Lower leg skin (tissue), 4 donors: ENCODE results near the gene FBLN2. TPM values are rescaled to one million over a fixed set of nuclear protein-coding genes. Genes with fewer than 3 reads are reported as not detected.

ENCODE experiments used
- DNase-seq, 2 donors: peaks; one replicate each; pipeline ENCODE4 v3.0.0-alpha.2; 2019; ENCODE audit warnings: low spot score in 2 of 2
- H3K4me3 ChIP-seq: fragments of 200-600 bp; sonication (generic); 2 replicates; pipeline ENCODE4 v1.5.1; 2017; ENCODE audit warnings: mild to moderate bottlenecking, low read depth; ENCODE audit not compliant: poor library complexity, severe bottlenecking
- CTCF ChIP-seq, 3 donors: fragments of 450-650 bp; IDR thresholded peaks; one replicate each; pipeline ENCODE4 v1.5.1; 2016; ENCODE audit warnings: antibody characterized with exemption in 3 of 3, mild to moderate bottlenecking in 3 of 3, moderate library complexity in 2 of 3
- POLR2A ChIP-seq, 2 donors: fragments of 450-650 bp; IDR thresholded peaks; one replicate each; pipeline ENCODE4 v1.6.1; 2016 to 2017; ENCODE audit warnings: antibody characterized with exemption in 2 of 2, mild to moderate bottlenecking in 1 of 2, moderate library complexity in 1 of 2
- WGBS, 2 donors: methylation state at CpG; one replicate each; pipeline ENCODE4 v1.1.5; 2018; 5-methylcytosine and 5-hydroxymethylcytosine counted together
- intact Hi-C: fragments of 100-400 bp; cut with DNase I; formaldehyde crosslinking; loops from one replicate; pipeline ENCODE4 v1.15.0; 2023; ENCODE audit warnings: low total_unique reads
- total RNA-seq, 4 donors: library from RNA; depleted of rRNA; stranded (reverse); fragments of >200 nt; gene quantifications; one replicate each; pipeline ENCODE4 v1.1.0, GENCODE V29; 2016

The FBLN2 gene
- total RNA-seq, 4 donors from 2014 or later, result 40.1 to 153 (median 64.0) TPM

- 23 to 27% methylated on average over 8 of the region's 8 CpGs for WGBS, 2 donors
- no peak for TF ChIP-seq POLR2A (IDR thresholded peaks at IDR 0.05)
- no peak overlapping the region for H3K4me3 ChIP-seq
- DNase-seq, result peak in 1 of 2 donors; percentile 86
- intact Hi-C loops, result no loop called here
Measured at GRCh38 chr3:13536832-13537231, 12.1 kb upstream of the FBLN2 start.

GRCh38 chr3:13537244-13537908 lies 11.5 kb upstream of the FBLN2 start:
- intact Hi-C loops, result no loop called here
- 83 to 86% methylated on average over 6 of the region's 6 CpGs for WGBS, 2 donors
- TF ChIP-seq CTCF (IDR thresholded peaks at IDR 0.05), result no peak
- no peak for TF ChIP-seq POLR2A (IDR thresholded peaks at IDR 0.05)
- no peak overlapping the region for H3K4me3 ChIP-seq
- DNase-seq, result no peak

GRCh38 chr3:13537909-13538296 lies 11.0 kb upstream of the FBLN2 start:
- TF ChIP-seq CTCF (IDR thresholded peaks at IDR 0.05) (no peak), POLR2A (IDR thresholded peaks at IDR 0.05) (no peak)
- peak; percentile 57 to 87 for DNase-seq
- no peak overlapping the region for H3K4me3 ChIP-seq
- 11 to 49% methylated on average over 6 of the region's 6 CpGs for WGBS, 2 donors
- intact Hi-C loops, result no loop called here

GRCh38 chr3:13538520-13539291 lies 10.2 kb upstream of the FBLN2 start:
- 80 to 86% methylated on average over 9 of the region's 9 CpGs for WGBS, 2 donors
- TF ChIP-seq POLR2A (IDR thresholded peaks at IDR 0.05) (no peak), CTCF (IDR thresholded peaks at IDR 0.05) (no peak)
- intact Hi-C loops, result no loop called here
- no peak overlapping the region for H3K4me3 ChIP-seq
- DNase-seq, result peak in 1 of 2 donors; percentile 82

GRCh38 chr3:13539292-13539638 lies 9.7 kb upstream of the FBLN2 start:
- no peak overlapping the region for H3K4me3 ChIP-seq
- WGBS, 2 donors, result 70 to 83% methylated on average over 5 of the region's 5 CpGs
- TF ChIP-seq POLR2A (IDR thresholded peaks at IDR 0.05) (no peak), CTCF (IDR thresholded peaks at IDR 0.05) (no peak)
- intact Hi-C loops, result no loop called here
- DNase-seq, result no peak

GRCh38 chr3:13539671-13540070 lies 9.3 kb upstream of the FBLN2 start:
- WGBS, 2 donors, result 82 to 85% methylated on average over 8 of the region's 8 CpGs
- TF ChIP-seq CTCF (IDR thresholded peaks at IDR 0.05) (no peak), POLR2A (IDR thresholded peaks at IDR 0.05) (no peak)
- intact Hi-C loops, result no loop called here
- H3K4me3 ChIP-seq, result no peak overlapping the region
- DNase-seq, result no peak
